Epithelial cell of proximal tubule (primary cell): ENCODE data around the gene BCL2. TPM values are rescaled to one million over a fixed set of nuclear protein-coding genes. Genes with fewer than 3 reads are reported as not detected.

Source experiments
- DNase-seq: peaks from one replicate; pipeline ENCODE4 v3.0.0-alpha.2; 2011; ENCODE audit warnings: low read depth
- H3K4me3 ChIP-seq: 2 replicates; pipeline ENCODE4 v1.5.1; 2011; ENCODE audit warnings: low read depth, mild to moderate bottlenecking, low read length
- total RNA-seq: library from RNA; depleted of rRNA; stranded (reverse); fragments of >200 nt; gene quantifications from 2 replicates; pipeline ENCODE4 v1.2.3, GENCODE V29; 2015
- TF ChIP-seq, protein P1 (sequence below): conservative IDR thresholded peaks from 2 replicates; pipeline ENCODE4 v1.5.1; 2012; ENCODE audit warnings: low read depth, mild to moderate bottlenecking, low read length

BCL2 gene
- total RNA-seq, 1 donor from 2014 or later: 4.7 TPM

DNA sequence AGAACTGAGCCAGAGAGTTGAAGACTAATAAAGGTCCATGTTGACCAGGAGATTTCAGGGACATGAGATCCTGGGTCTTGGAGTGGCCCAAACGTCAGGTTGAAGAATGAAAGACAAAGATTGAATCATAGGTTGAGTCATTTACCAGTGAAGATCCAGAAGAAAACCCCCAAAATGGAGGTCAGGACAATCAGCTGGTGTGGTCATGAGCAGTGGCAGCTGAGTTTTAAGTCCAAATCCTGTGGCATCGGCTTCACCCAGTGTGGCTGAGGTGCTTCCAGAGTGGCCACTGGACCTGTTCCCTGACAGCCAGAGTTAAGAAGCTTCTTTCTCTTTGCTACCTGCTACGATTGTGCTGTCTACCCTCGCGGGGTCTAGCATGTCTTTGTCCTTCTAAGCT is 234.0 kb downstream of the BCL2 start:
- no peak for DNase-seq
- H3K4me3 ChIP-seq: no peak overlapping the region
- TF ChIP-seq, protein P1, sequence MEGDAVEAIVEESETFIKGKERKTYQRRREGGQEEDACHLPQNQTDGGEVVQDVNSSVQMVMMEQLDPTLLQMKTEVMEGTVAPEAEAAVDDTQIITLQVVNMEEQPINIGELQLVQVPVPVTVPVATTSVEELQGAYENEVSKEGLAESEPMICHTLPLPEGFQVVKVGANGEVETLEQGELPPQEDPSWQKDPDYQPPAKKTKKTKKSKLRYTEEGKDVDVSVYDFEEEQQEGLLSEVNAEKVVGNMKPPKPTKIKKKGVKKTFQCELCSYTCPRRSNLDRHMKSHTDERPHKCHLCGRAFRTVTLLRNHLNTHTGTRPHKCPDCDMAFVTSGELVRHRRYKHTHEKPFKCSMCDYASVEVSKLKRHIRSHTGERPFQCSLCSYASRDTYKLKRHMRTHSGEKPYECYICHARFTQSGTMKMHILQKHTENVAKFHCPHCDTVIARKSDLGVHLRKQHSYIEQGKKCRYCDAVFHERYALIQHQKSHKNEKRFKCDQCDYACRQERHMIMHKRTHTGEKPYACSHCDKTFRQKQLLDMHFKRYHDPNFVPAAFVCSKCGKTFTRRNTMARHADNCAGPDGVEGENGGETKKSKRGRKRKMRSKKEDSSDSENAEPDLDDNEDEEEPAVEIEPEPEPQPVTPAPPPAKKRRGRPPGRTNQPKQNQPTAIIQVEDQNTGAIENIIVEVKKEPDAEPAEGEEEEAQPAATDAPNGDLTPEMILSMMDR: no peak

DNA sequence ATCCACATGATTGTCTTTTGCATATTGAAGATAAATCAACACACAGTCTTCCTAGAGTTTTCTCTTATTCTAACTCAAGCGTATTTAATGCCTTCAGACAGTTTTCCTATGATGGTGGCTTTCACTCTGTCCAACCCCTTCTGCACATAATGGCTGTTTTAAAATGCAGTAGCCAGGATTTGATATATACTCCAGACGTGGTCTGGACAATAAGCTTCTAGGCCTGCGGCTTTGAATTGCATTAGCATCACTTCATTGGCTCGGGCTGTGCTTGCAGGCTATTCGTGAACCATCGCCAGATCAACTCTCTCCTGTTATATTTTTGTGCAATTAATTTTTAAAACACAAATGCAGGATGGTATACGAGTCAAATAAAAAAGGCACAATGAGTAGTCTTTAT is 235.3 kb downstream of the BCL2 start:
- TF ChIP-seq, protein P1: no peak

DNA sequence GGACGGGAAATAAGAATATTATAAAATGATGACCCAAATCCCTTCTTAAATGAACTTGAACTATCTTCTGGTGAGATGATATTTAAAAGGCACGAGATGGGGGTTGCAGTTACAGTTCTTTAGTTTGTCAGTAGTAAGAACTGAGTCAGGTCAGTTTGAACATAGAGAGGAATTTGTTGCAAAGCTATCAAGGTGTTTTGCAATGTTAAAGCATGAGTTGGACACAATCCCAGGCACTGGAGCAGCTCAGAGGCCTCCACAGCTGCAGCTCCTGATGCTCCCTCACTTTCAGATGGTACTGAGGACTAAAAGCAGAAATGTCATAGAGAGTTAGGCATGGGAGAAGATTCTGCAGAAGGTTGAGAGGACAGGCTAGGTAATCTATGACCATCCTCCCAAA is 236.0 kb downstream of the BCL2 start:
- no peak overlapping the region for H3K4me3 ChIP-seq
- no peak for DNase-seq
- TF ChIP-seq, protein P1: no peak

More for the DNA sequence above, 235.3 kb downstream of the BCL2 start:
- no peak for DNase-seq
- no peak overlapping the region for H3K4me3 ChIP-seq

DNA sequence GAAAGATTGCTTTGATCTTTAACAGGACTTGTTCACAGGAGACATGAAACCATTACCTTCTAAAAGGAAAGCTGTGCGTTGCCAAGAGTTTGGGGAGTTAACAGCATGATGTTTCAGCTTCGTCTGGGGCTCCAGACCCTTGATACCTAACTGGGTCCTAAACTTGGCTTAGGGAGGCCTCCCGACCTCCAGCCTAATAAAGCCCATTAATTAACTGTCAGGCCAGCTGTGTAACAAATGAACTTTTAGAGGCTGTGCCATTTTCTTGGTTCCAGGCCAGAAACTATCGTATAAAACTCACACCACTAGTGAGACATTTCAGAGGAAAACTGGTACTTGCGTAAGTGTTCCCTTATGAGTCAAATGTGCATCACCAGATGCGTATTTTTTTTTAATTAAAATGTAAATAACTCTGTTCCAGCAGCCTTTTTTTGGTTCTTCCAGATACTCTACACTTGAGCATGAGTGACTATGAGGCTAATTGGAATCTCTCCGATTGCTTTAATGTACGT is 236.5 kb downstream of the BCL2 start:
- TF ChIP-seq, protein P1: no peak
- no peak overlapping the region for H3K4me3 ChIP-seq
- DNase-seq: no peak

DNA sequence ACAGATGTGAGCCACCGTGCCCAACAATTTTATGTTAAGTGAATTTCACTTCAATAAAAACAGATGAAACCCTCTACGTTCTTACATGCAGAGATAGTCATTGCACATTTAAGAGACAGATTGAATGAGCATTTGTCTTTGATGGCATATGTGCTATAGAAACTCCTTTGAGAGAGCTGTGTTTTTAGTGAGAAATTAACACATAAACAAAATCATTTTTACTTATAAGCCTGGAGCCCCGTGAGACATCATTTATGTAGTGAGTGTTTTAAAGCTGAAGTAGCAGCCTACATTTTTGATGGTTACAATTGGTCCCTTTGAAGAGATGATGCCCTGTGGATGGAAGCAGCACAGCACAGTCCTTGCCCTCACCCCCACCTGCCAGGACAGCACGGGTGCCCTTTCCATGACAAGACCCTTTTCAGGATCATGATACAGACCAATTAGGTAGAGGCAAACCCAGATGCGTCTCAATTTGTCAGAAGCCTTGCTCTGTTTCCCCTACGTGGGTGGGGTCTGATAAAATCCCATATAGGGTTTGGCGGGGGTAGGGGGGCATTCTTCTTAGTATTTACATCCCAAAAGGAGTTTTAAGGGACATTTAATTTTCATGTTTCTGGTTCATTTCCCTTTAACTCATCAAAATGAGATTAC is 237.1 kb downstream of the BCL2 start:
- TF ChIP-seq, protein P1: no peak
- DNase-seq: no peak
- no peak overlapping the region for H3K4me3 ChIP-seq

DNA sequence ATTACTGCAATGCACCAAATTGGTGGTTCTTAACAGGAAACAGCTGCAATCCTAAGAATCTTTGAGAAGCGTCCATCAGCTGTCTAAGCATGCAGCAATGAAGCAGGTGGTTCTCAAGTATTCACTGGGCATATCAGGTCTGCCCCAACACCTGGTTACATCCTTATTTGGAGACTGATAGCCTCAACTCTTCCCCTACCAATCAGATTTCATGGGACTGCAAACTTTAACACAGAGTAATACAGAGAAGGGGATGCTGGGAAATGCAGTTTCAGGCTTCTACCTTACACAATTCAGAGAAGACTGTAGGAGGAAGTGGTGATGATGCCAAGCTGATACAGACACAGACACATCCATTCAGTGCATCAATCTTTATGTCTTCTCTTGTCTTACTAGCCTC is 240.5 kb downstream of the BCL2 start:
- DNase-seq: no peak
- TF ChIP-seq, protein P1: no peak
- no peak overlapping the region for H3K4me3 ChIP-seq

DNA sequence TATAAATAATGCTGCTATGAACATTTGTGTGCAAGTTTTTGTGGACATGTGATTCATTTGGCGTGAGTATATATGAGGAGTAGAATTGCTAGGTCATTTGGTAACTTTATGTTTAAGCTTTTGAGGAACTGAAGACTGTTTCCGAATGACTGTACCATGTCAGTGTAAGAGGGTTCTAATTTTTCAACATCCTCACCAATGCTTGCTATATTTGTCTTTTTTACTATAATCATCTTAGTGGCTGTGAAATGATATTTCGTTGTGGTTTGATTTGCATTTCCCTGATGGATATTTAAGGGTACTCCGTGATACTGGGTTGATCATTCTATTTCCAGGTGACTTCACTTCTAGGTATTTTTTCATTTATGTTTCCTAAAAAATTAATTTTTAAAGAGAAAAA is 241.1 kb downstream of the BCL2 start:
- no peak for DNase-seq
- TF ChIP-seq, protein P1: no peak
- no peak overlapping the region for H3K4me3 ChIP-seq
